ENCODE results near the gene SEPTIN5. TPM values are rescaled to one million over a fixed set of nuclear protein-coding genes. Genes with fewer than 3 reads are reported as not detected.

The SEPTIN5 gene
- total and polyA plus RNA-seq, 4 experiments from 2014 or later = not detected

DNA sequence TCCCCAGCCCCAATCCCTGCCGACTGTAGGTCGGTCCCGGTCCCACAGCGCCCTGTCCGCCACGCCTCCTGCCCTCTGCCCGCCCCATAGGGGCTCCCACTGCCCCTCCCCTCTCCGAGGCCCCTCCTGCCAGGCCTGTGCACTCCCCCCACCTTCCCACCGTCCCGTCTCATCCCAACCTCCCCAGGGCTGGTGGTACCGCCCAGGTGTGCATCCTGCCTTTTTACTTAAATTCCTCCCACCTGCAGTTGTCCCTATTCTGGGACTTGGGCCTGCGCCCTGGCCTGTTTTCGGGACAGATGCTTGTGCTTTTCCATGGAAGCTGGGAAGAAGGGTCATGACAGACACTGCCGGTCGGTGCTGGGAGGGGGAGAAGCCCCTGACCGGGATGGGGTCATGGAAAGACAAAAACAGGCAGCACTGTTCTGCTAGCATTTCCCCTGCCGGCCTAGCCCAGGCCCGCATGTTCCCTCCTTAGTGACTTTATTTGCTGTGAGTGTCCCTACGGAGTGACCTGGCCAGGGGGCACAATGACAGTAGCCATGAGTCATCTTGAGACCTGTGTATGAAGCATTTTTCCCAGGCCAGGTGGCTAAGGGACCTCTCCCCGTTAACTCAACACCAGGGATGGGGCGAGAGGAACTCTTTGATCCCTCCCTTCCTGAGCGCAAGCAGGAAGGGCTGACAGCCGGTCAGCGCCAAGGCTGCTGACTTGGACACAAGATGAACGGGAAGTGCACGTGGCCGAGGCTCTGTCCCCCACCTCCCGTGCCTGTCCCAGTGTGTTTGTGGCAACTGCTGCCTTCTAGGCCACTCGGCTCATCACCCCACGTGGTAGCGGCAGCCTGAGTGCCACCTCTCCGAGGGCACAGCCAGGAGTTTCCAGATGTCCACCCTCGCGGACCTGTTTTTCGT is 53.4 kb downstream of the SEPTIN5 start:
- Mint-ChIP-seq H3K27me3 (peaks cover 41 to 55% of the 10 kb centered on the region in 2 donors), H3K9me3 (no peaks in the 10 kb centered on the region), H3K4me3 (peak overlapping the region in 5 of 8 donors; percentile 17 to 55 (median 47)), H3K4me1 (peaks cover 3 to 14% (median 10%) of the 10 kb centered on the region in 4 donors), H3K36me3 (no peaks in the 10 kb centered on the region), H3K27ac (peak overlapping the region in 1 of 7 donors; percentile 35)
- H3K9me3 ChIP-seq (ENCODE audit: control insufficient read depth in 1 of 2, low read length in 2 of 2) = no peaks in the 10 kb centered on the region
- no peaks in the 10 kb centered on the region for H3K36me3 ChIP-seq (ENCODE audit: insufficient read depth, low read length)
- no peak for DNase-seq
- intact Hi-C loops (cut with micrococcal nuclease) = no loop called here
- H3K4me3 ChIP-seq (ENCODE audit: low read length in 2 of 2) = no peak overlapping the region
- POLR2A ChIA-PET (ENCODE audit: partially characterized antibody) = no interaction called here
- CTCF ChIA-PET (ENCODE audit: partially characterized antibody) = interaction anchor here (0.8 kb wide), 1 partner anchor 11 kb away, joined by 3 read pairs; no protein-coding TSS in a partner anchor
- peaks cover 19% of the 10 kb centered on the region for H3K4me1 ChIP-seq (ENCODE audit: insufficient read depth, low read length)
- H3K27me3 ChIP-seq (ENCODE audit: insufficient read depth, low read length) = peaks cover 26% of the 10 kb centered on the region
- no peak overlapping the region for H3K27ac ChIP-seq (ENCODE audit: low read depth, low read length)

- Mint-ChIP-seq H3K27me3 (peaks cover 52 to 57% of the 10 kb centered on the region in 2 donors), H3K9me3 (no peaks in the 10 kb centered on the region), H3K36me3 (no peaks in the 10 kb centered on the region), H3K27ac (no peak overlapping the region), H3K4me1 (peaks cover 3 to 14% (median 10%) of the 10 kb centered on the region in 4 donors), H3K4me3 (peak overlapping the region in 2 of 8 donors; percentile 20 to 31)
- Histone ChIP-seq H3K36me3 (ENCODE audit: insufficient read depth, low read length) (no peaks in the 10 kb centered on the region), H3K4me3 (ENCODE audit: low read length in 2 of 2) (no peak overlapping the region), H3K27ac (ENCODE audit: low read depth, low read length) (no peak overlapping the region), H3K4me1 (ENCODE audit: insufficient read depth, low read length) (peaks cover 30% of the 10 kb centered on the region), H3K9me3 (ENCODE audit: control insufficient read depth in 1 of 2, low read length in 2 of 2) (no peaks in the 10 kb centered on the region), H3K27me3 (ENCODE audit: insufficient read depth, low read length) (peaks cover 26% of the 10 kb centered on the region)
- POLR2A ChIA-PET (ENCODE audit: partially characterized antibody) = no interaction called here
- DNase-seq = no peak
- CTCF ChIA-PET (ENCODE audit: partially characterized antibody) = no interaction called here
- intact Hi-C loops (cut with micrococcal nuclease) = no loop called here
Measured at GRCh38 chr22:19769393-19769715, 55.1 kb downstream of the SEPTIN5 start.

GRCh38 chr22:19770349-19771220 is 56.3 kb downstream of the SEPTIN5 start:
- Histone ChIP-seq H3K27me3 (ENCODE audit: insufficient read depth, low read length) (peaks cover 14% of the 10 kb centered on the region), H3K27ac (ENCODE audit: low read depth, low read length) (no peak overlapping the region), H3K9me3 (ENCODE audit: control insufficient read depth in 1 of 2, low read length in 2 of 2) (no peaks in the 10 kb centered on the region), H3K36me3 (ENCODE audit: insufficient read depth, low read length) (no peaks in the 10 kb centered on the region), H3K4me3 (ENCODE audit: low read length in 2 of 2) (no peak overlapping the region), H3K4me1 (ENCODE audit: insufficient read depth, low read length) (peaks cover 30% of the 10 kb centered on the region)
- Mint-ChIP-seq H3K36me3 (no peaks in the 10 kb centered on the region), H3K4me1 (peaks cover 0 to 8% (median 5%) of the 10 kb centered on the region in 4 donors), H3K27ac (no peak overlapping the region), H3K9me3 (no peaks in the 10 kb centered on the region), H3K27me3 (peaks cover 52% of the 10 kb centered on the region in 2 donors), H3K4me3 (no peak overlapping the region)
- ChIA-PET POLR2A (ENCODE audit: partially characterized antibody) (no interaction called here), CTCF (ENCODE audit: partially characterized antibody) (no interaction called here)
- intact Hi-C loops (cut with micrococcal nuclease) = no loop called here
- no peak for DNase-seq

DNA sequence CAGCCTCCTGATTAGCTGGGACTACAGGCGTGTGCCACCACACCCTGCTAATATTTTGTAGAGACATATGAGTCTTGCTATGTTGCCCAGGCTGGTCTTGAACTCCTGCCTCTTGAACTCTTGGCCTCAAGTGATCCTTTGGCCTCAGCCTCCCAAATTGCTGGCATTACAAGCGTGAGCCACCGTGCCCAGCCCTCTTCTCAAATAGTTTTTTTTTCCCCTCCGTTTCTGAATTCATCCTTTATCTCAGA is 58.0 kb downstream of the SEPTIN5 start:
- Mint-ChIP-seq H3K27me3 (peaks cover 50 to 55% of the 10 kb centered on the region in 2 donors), H3K36me3 (no peaks in the 10 kb centered on the region), H3K4me3 (no peak overlapping the region), H3K4me1 (peaks cover 2 to 10% (median 7%) of the 10 kb centered on the region in 4 donors), H3K27ac (no peak overlapping the region), H3K9me3 (no peaks in the 10 kb centered on the region)
- Histone ChIP-seq H3K36me3 (ENCODE audit: insufficient read depth, low read length) (no peaks in the 10 kb centered on the region), H3K27ac (ENCODE audit: low read depth, low read length) (no peak overlapping the region), H3K4me1 (ENCODE audit: insufficient read depth, low read length) (peaks cover 29% of the 10 kb centered on the region), H3K4me3 (ENCODE audit: low read length in 2 of 2) (no peak overlapping the region), H3K27me3 (ENCODE audit: insufficient read depth, low read length) (peaks cover 13% of the 10 kb centered on the region), H3K9me3 (ENCODE audit: control insufficient read depth in 1 of 2, low read length in 2 of 2) (no peaks in the 10 kb centered on the region)
- DNase-seq = no peak
- intact Hi-C loops (cut with micrococcal nuclease) = no loop called here
- CTCF ChIA-PET (ENCODE audit: partially characterized antibody) = interaction anchor here (0.9 kb wide), 1 partner anchor 10 kb away, joined by 3 read pairs; no protein-coding TSS in a partner anchor
- POLR2A ChIA-PET (ENCODE audit: partially characterized antibody) = no interaction called here

Other genes starting within 250 kb of the SEPTIN5 start
- gene UFD1, start 235.3 kb upstream of the SEPTIN5 start, total RNA-seq = 10 to 100 TPM; 42.0 to 48.7 TPM
- 100 to 1,000 TPM in 1 of 2 donors, 10 to 100 TPM in 1; 81.3 to 126 TPM for gene UFD1, start 235.3 kb upstream of the SEPTIN5 start, polyA plus RNA-seq
- under 1 TPM; 0.53 to 0.64 TPM for gene CDC45, start 234.6 kb upstream of the SEPTIN5 start, total RNA-seq
- under 1 TPM in 1 of 2 donors, not detected in 1; 0.57 TPM for gene CDC45, start 234.6 kb upstream of the SEPTIN5 start, polyA plus RNA-seq
- not detected for gene CLDN5, start 190.1 kb upstream of the SEPTIN5 start, total RNA-seq
- gene CLDN5, start 190.1 kb upstream of the SEPTIN5 start, polyA plus RNA-seq = under 1 TPM; 0.18 to 0.72 TPM
- gene GP1BB, start 9.0 kb downstream of the SEPTIN5 start, total RNA-seq = not detected
- gene GP1BB, start 9.0 kb downstream of the SEPTIN5 start, polyA plus RNA-seq = not detected
- not detected for gene TBX1, start 46.3 kb downstream of the SEPTIN5 start, total RNA-seq
- gene TBX1, start 46.3 kb downstream of the SEPTIN5 start, polyA plus RNA-seq = not detected
- 1 to 10 TPM; 7.9 to 8.7 TPM for gene GNB1L, start 140.4 kb downstream of the SEPTIN5 start, total RNA-seq
- gene GNB1L, start 140.4 kb downstream of the SEPTIN5 start, polyA plus RNA-seq = 10 to 100 TPM; 12.7 to 14.6 TPM
- gene RTL10, start 140.4 kb downstream of the SEPTIN5 start, total RNA-seq = 10 to 100 TPM; 26.9 to 27.6 TPM
- 10 to 100 TPM in 1 of 2 donors, 1 to 10 TPM in 1; 4.3 to 13.0 TPM for gene RTL10, start 140.4 kb downstream of the SEPTIN5 start, polyA plus RNA-seq
- gene COMT, start 227.3 kb downstream of the SEPTIN5 start, total RNA-seq = 10 to 100 TPM; 36.8 to 39.2 TPM
- gene COMT, start 227.3 kb downstream of the SEPTIN5 start, polyA plus RNA-seq = 10 to 100 TPM; 93.1 to 93.9 TPM
- gene TXNRD2, start 227.3 kb downstream of the SEPTIN5 start, total RNA-seq = 10 to 100 TPM; 34.2 to 35.9 TPM
- gene TXNRD2, start 227.3 kb downstream of the SEPTIN5 start, polyA plus RNA-seq = 10 to 100 TPM in 1 of 2 donors, 1 to 10 TPM in 1; 8.5 to 11.2 TPM